HG03460 (cell line): Measurements from ENCODE around the gene ABCC10.
"Not testable (repeated sequence)": the region's sequence is repeated elsewhere in the genome, so short reads cannot be mapped to it uniquely, and the experiment has no call there.

Source experiments
- ATAC-seq: cut with Tn5 transposase; IDR thresholded peaks from one replicate; pipeline ENCODE4 v1.9.1; 2021; ENCODE audit not compliant: unreplicated experiment

The ABCC10 gene

GRCh38 chr6:43495409-43495941 lies 68.1 kb downstream of the ABCC10 start:
- no peak for ATAC-seq

DNA sequence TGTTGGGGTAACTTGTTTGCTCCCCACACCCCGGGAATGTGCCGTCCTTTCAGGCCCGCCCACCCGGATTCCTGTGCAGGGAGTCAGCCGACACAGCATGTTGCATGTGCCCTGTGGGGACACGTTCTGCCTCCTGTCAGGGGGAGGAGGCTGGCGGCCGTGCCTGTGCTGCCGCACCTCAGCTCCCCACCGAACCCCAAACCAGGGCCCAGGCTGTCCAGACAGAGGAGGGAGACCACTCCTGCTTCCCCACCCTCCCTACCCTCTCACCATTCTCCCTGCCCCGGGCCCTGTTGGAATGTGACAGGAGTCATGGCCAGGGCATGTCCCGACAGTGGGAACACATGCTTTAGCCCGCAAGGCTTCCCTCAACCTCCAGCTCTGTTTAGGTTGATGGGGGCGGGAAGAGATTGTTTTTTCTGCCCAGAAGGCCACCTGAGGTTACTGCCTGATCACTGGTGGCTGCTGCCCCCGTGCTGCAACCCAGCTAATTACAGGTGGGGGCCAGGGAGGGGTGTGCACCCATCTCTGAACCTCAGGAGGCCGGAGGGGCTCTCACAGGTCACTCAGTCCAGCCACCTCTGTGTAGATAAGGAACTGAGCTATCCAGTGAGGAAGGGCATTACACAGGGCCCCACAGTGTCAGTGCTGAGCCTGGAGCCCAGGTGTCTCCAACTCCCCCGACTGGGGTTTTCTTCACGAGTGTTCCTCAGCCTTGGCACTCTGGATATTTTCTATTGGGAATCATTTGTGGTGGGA lies 69.2 kb downstream of the ABCC10 start:
- ATAC-seq: no peak

GRCh38 chr6:43497129-43497396 lies 69.7 kb downstream of the ABCC10 start:
- ATAC-seq: no peak

DNA sequence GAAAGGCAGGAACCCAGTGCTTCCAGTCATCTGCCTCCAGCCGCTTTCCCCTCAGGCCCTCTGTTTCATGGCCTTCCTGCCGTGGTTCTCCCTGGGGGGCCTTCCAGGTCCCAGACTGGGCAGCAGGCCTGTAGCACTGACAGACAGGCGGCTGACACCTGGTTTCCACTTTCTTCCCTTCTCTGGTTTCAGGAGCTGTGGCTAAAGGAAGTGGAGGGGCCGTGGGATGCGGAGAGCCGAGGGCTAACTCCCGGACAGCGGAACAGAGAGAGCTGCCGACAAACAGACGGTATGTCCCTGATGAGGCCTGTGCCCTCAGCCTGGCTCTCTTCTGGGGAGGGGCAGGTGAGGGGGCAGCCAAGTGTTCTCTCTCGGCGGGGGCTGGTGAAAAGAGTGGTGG lies 70.3 kb downstream of the ABCC10 start:
- no peak for ATAC-seq

- ATAC-seq: not testable (repeated sequence)
Measured at GRCh38 chr6:43498291-43498690, 71.0 kb downstream of the ABCC10 start.

DNA sequence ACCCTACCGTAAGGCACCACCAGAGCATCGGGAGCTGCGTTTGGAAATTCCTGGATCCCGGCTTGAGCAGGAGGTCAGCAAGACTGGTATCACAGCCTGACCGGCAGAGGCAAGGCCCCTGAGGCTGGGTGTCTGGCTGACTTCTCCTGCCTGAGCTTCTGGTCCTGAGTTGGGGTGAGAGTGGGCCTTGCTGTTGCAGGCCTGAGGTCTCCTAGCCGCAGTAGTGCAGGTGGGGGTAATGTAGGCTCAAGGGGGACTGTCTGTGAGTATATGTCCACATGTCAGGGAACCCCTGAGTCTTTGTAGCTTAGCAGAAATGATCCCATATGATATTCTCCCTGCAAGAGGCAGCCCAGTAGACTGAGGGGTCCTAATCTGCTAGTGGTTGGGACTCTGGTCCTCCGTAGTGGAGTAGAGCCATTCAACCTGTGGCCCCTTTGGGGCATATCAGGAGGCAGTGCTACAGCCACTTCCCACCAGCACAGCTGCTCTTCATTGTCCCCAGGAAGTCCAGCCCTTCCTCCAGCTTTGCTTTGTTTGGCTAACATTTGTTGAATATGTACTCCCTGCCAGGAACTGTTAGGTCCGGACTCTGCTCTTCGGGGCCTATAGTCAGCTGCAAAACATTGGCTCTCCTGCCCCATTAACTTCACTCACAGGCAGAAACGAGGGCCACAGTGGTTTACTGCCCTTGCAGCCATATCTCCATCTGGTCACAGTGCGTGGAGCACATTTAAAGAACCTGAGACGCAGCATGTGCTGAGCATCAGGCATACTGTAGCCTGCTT lies 71.9 kb downstream of the ABCC10 start:
- ATAC-seq: no peak
